Ecto neural progenitor cell (in vitro differentiated cells): ENCODE data around the gene TMEM59.
"Not testable (repeated sequence)": the region's sequence is repeated elsewhere in the genome, so short reads cannot be mapped to it uniquely, and the experiment has no call there.

ENCODE experiments used
- DNase-seq: peaks from one replicate; pipeline ENCODE4 v3.0.0-alpha.2; 2018; ENCODE audit warnings: low spot score

Gene TMEM59

DNA sequence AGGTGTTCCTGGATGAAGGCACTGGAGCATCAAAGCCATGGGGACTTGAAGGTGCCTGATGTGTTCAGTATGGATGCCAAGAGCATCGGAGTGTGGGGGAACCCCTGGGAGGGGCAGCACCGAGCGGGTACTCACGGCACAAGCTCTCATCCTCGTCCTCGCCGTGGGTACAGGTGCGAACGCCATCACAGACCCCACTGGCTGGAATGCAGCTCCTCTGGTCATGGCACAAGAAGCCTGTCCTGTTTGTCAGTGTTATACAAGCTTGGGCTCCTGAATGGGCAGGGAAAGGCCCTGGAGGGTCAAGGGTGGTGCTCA lies 41.0 kb downstream of the TMEM59 start:
- DNase-seq, result no peak

DNA sequence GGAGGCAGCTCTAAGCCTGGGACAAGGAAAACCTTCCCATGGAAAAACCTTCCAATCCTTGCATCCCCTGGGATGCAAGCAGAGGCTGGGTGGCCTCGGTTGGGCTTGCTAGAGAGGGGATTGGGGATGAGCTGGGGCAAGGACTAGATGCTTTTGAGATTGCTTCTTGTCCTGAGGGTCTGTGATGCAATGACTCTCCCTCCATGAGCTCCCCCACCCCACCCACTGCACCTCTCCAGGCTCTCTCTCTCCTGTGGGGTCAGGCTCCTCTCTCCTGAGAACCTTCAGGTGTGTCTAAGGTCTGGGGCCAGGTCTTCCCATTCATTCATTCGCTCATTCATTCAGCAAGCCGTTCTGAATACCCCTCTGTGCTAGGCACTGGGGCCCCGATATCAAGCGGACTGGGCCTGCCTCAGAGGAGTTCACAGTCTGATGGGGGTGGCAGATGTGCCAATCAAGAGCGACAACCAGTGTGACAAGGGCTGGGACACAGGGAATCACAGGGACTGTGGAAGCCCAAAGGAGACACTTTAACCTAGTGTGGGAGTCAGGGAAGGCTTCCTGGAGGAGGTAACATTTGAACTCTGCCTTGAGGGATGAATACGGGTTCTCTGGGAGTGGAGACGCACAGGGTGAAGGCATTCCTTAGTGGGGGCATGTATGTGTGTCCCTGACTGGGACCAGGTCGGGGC lies 41.5 kb downstream of the TMEM59 start:
- DNase-seq, result no peak

DNA sequence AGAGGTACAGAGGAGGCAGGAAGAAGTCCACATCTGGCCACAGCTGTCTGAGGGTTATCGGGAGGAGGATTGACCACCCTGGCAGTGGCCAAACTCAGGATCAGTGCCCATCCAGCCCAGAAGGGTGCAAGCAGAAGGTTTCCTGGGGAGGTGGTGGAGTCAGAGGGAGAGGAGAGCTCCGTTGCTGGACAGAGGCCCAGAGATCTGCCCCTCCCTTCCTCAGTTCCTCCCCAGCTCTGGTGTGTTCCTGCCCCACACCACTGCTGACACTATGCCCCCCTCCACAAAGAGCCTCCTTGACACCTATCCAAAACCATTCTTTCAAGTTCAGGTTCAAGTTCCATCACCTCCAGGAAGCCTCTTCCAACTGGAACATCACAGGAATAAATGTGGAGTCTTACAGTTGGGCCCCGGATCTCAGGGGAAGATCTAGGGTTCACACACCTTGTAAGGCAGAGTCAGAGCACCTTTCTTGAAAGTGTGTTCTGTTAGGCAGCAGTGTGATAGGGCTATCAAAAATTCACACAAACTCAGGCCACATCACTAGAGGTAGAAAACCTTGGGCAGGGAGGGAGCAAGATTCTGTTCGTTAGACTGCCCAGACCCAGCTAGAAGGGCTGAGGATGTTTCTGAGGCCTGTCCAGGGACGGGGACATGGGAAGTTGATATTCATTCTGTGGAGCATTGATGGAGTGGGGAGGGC lies 42.4 kb downstream of the TMEM59 start:
- no peak for DNase-seq

DNA sequence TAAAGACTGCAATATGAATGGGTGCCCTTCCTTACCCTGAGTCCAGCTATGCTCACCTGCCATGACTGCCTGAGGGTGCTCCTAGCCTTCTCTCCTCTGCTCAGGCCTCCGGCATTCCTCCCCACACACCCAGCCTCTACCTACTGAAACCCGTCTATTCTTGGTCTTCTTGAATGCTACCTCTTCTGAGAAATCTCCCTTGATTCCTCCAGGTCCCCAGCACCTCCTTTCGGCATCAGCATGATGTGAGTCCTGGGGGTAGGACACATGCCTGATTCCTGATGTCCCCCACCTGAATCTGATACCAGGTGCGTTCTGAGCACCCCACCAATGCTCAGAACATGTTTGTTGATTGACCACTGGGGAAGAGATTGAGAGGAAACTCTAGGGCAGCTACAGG lies 43.6 kb downstream of the TMEM59 start:
- no peak for DNase-seq

DNA sequence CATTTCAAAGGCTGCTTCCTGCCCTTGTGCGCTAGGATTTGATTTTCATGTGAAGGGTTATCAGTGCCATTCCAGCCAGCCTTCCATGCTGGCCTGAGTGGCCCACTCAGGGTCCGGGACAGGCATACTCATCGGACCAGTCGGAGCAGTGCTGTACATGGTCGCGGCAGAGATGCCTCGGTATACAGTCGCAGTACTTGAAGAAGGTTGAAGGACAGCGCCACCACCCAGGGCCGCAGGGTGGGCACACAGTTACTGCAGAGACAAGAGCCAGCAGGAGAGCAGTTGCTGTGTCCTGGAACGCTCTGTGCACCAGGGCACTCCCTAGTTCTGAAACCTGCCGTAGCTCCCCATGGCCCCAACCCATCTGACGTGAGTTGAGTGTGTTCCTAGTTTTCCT lies 44.1 kb downstream of the TMEM59 start:
- no peak for DNase-seq

DNA sequence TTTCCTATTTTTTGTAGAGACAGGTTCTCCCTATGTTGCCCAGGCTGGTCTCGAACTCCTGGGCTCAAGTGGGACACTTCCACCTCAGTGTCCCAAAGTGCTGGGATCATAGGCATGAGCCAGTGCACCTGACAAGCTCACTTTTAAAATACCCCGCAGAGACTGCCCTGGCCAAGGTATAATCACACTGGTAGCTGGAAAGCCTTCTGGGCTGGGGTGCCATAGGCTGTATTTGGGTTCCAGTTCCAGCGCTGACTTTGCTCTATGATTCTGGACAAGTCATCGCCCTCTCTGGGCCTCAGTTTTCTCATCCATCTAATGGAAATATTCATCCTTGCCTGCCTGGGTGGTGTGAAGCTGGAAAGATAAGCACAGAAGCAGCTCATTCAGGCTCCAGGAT lies 45.4 kb downstream of the TMEM59 start:
- no peak for DNase-seq

- peak; percentile 27 for DNase-seq
Measured at GRCh38 chr1:54006508-54006907, 46.5 kb downstream of the TMEM59 start.

DNA sequence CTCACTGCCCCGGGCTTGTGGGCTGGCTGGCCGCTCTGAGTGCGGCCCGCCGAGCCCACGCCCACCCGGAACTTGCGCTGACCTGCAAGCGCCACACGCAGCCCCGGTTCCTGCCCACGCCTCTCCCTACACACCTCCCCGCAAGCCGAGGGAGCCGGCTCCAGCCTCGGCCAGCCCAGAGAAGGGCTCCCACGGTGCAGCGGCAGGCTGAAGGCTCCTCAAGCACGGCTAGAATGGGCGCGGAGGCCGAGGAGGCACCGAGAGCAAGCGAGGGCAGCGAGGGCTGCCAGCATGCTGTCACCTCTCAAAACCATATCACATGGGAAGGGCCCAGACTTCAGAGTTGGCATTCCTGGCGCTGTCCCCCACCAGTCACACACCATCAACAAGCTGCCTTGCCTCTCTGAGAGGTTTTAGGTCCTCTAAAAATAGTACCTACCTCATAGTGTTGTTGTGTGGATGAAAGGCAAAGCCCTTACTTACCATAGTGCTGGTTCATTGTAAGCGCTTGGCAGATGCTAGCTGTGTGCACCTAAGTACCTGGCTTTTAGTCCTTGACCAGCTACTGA lies 48.4 kb downstream of the TMEM59 start:
- DNase-seq, result no peak

DNA sequence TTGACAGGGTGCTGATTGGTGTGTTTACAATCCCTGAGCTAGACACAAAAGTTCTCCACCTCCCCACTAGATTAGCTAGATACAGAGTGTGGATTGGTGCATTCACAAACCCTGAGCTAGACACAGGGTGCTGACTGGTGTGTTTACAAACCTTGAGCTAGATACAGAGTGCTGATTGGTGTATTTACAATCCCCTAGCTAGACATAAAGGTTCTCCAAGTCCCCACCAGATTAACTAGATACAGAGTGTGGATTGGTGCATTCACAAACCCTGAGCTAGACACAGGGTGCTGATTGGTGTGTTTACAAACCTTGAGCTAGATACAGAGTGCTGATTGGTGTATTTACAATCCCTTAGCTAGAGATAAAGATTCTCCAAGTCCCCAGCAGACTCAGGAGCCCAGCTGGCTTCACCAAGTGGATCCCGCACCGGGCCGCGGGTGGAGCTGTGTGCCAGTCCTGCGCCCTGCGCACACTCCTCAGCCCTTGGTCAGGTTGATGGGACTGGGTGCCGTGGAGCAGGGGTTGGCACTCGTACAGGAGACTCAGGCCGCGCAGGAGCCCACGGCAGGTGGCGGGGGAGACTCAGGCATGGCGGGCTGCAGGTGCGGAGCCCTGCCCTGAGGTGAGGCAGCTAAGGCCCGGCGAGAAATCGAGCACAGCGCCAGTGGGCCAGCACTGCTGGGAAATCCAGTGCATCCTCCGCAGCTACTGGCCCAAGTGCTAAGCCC lies 49.1 kb downstream of the TMEM59 start:
- not testable (repeated sequence) for DNase-seq

GRCh38 chr1:54003249-54003646 lies 49.8 kb downstream of the TMEM59 start:
- DNase-seq, result no peak

- DNase-seq, result no peak
Measured at GRCh38 chr1:54002544-54003248, 50.3 kb downstream of the TMEM59 start.

DNA sequence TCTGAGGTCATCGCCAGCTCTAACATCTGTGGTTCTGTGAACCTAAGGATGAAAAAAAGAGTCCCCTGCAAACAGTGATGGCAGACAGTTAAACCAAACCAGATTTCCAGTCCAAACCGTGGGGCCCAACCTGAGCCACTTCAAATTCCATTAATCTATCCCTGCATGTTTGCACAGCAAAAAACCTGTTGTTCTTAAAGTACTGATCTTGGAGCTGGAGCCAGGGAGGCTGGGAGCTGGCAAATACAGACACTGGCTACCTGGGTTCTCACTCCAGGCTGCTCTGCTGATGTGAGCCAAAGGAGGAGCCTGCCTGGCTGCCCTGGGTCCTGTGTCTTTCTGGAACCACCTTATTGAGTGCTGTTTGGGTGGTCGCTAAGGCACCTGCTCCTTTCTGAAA lies 51.4 kb downstream of the TMEM59 start:
- DNase-seq, result no peak

GRCh38 chr1:53999920-54000319 lies 53.1 kb downstream of the TMEM59 start:
- DNase-seq, result no peak

DNA sequence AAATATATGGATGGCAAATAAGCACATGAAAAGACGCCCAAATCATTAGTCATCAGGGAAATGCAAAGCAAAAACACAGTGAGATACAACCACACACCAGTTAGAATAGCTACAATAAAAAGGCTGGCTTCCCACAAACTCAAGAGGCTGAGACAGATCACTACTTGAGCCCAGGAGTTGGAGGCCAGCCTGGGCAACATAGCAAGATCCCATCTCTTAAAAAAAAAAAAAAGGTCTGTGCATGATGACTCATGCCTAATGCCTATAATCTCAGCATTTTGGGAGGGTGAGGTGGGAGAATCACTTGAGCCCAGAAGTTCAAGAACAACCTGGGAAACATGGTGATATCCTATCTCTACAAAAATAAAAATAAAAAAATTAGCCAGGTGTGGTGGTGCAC lies 54.8 kb downstream of the TMEM59 start:
- no peak for DNase-seq

DNA sequence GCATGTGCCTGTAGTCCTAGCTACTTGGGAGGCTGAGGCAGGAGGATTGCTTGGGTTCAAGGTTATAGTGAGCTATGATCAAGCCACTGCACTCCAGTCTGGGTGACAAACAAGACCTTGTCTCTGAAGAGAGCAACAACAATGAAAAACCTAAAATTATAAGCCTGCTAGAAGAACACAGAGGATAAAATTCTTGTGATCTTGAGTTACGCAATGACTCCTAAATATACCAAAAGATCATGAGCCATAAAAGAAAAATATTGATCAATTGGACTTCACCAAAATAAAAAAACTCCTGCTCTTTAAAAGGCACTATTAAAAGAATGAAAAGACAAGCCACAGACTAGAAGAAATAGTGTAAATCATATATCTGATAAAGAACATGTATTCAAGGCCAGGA lies 57.3 kb downstream of the TMEM59 start:
- no peak for DNase-seq

- DNase-seq, result not testable (repeated sequence)
Measured at GRCh38 chr1:53994516-53994915, 58.5 kb downstream of the TMEM59 start.

DNA sequence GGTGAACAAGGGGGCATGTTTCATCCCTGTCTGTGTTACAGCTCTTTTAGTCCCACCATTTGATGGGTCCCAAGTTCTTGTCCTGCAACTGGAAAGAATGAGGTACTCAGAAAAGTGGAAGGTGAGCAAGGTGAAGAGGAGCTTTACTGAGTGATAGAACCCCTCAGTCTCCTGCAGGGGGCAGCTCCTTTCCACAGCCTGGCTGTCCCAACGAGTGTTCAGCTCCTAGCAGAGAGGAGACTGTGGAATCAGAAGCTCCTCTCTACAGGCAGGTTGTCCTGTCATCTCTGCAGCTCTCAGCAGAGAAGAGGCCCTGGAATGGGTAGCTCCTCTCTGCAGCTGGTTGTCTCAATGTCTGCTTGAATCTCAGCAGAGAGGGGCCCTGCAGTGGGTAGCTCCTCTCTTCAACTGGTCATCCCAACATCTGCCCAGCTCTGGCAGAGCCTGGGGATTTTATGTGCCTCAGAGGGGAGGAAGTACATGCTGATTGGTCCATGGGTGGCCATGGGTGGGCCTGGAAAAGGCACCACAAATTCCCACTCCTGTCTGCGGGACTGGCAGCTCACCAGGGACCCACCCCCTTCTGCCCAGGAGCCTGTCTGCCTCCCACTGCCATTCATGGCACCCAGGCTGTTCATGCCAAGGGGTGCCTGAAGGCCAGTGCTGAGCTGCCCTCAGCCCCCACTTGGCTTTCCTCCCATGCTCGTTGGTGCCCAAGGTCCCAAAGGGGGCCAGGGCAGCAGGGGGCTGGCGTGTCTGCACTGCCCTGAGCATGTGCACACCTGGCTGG lies 60.7 kb downstream of the TMEM59 start:
- DNase-seq, result no peak

- no peak for DNase-seq
Measured at GRCh38 chr1:53987880-53988279, 65.1 kb downstream of the TMEM59 start.

DNA sequence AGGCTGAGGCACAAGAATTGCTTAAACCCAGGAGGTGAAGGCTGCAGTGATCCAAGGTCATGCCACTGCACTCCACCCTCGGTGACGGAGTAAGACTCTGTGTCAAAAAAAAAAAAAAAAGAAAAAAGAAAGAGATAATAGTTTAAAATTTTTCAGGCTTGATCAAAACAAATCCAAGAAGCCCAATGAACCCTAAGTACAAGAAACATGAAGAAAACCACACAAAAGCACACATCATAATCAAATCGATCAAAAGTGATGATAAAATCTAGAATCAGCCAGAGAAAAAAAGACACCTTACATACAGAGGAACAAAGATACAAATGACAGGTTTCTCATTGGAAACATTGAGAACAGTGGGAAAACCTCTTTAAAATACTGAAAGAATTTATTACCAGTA lies 66.5 kb downstream of the TMEM59 start:
- DNase-seq, result no peak

GRCh38 chr1:53984726-53985125 lies 68.3 kb downstream of the TMEM59 start:
- no peak for DNase-seq

- no peak for DNase-seq
Measured at GRCh38 chr1:53982763-53983104, 70.3 kb downstream of the TMEM59 start.
